Trophoblast cell (in vitro differentiated cells and primary cell): Measurements from ENCODE around the gene PCSK5.
A peak's percentile ranks its signal among the peaks of the same experiment; 100 is the strongest.
"Not testable (repeated sequence)": the region's sequence is repeated elsewhere in the genome, so short reads cannot be mapped to it uniquely, and the experiment has no call there.

Experiments used
- DNase-seq, 2 donors: peaks; one replicate each; pipeline ENCODE4 v3.0.0-alpha.2; 2016
- H2AFZ ChIP-seq: 2 replicates; pipeline ENCODE4 v1.6.1; 2013; ENCODE audit warnings: low read length, moderate library complexity, mild to moderate bottlenecking; ENCODE audit not compliant: insufficient read depth, poor library complexity
- H2AK5ac ChIP-seq: 2 replicates; pipeline ENCODE4 v1.6.1; 2013; ENCODE audit warnings: mild to moderate bottlenecking, low read length
- H2BK120ac ChIP-seq: 2 replicates; pipeline ENCODE4 v1.6.1; 2013; ENCODE audit warnings: low read length, mild to moderate bottlenecking, moderate library complexity; ENCODE audit not compliant: insufficient read depth, poor library complexity
- H2BK12ac ChIP-seq: 2 replicates; pipeline ENCODE4 v1.6.1; 2013; ENCODE audit warnings: mild to moderate bottlenecking, low read length, moderate library complexity
- H2BK5ac ChIP-seq: 2 replicates; pipeline ENCODE4 v1.6.1; 2013; ENCODE audit warnings: low read length, low read depth, moderate library complexity, mild to moderate bottlenecking; ENCODE audit not compliant: poor library complexity
- H3K14ac ChIP-seq: 2 replicates; pipeline ENCODE4 v1.6.1; 2013; ENCODE audit warnings: mild to moderate bottlenecking, low read length
- H3K18ac ChIP-seq: 2 replicates; pipeline ENCODE4 v1.6.1; 2013; ENCODE audit warnings: mild to moderate bottlenecking, low read length
- H3K23ac ChIP-seq: 2 replicates; pipeline ENCODE4 v1.6.1; 2013; ENCODE audit warnings: low read length
- H3K27ac ChIP-seq: 2 replicates; pipeline ENCODE4 v1.5.1; 2013; ENCODE audit warnings: low read depth, mild to moderate bottlenecking, inconsistent platforms, low read length, moderate library complexity
- H3K27me3 ChIP-seq: 2 replicates; pipeline ENCODE4 v1.6.1; 2013; ENCODE audit warnings: inconsistent platforms, mild to moderate bottlenecking, low read length, moderate library complexity; ENCODE audit not compliant: insufficient read depth
- H3K36me3 ChIP-seq, 2 experiments: 1 replicate in 1 of 2; 2 replicates in 1 of 2; pipeline ENCODE4 v1.6.1; 2013; ENCODE audit warnings: low read length in 2 of 2, mild to moderate bottlenecking in 2 of 2, moderate library complexity in 1 of 2; ENCODE audit not compliant: insufficient read depth in 2 of 2, control insufficient read depth in 1 of 2
- H3K4ac ChIP-seq: 2 replicates; pipeline ENCODE4 v1.6.1; 2013; ENCODE audit warnings: low read depth, mild to moderate bottlenecking, low read length, moderate library complexity
- H3K4me1 ChIP-seq, 2 experiments: 1 replicate in 1 of 2; 2 replicates in 1 of 2; pipeline ENCODE4 v1.6.1; 2013; ENCODE audit warnings: low read length in 2 of 2, mild to moderate bottlenecking in 2 of 2, moderate library complexity in 1 of 2; ENCODE audit not compliant: insufficient read depth in 2 of 2, control insufficient read depth in 1 of 2
- H3K4me2 ChIP-seq: 2 replicates; pipeline ENCODE4 v1.6.1; 2013; ENCODE audit warnings: inconsistent platforms, mild to moderate bottlenecking, low read length, moderate library complexity
- H3K4me3 ChIP-seq: 2 replicates; pipeline ENCODE4 v1.5.1; 2013; ENCODE audit warnings: mild to moderate bottlenecking, low read depth, low read length, inconsistent platforms
- H3K79me1 ChIP-seq: one replicate; pipeline ENCODE4 v1.6.1; 2013; ENCODE audit warnings: low read length
- H3K79me2 ChIP-seq: 2 replicates; pipeline ENCODE4 v1.6.1; 2013; ENCODE audit warnings: low read length, mild to moderate bottlenecking; ENCODE audit not compliant: control insufficient read depth, insufficient read depth, poor library complexity
- H3K9ac ChIP-seq: 2 replicates; pipeline ENCODE4 v1.6.1; 2013; ENCODE audit warnings: mild to moderate bottlenecking, low read length
- H3K9me3 ChIP-seq: 2 replicates; pipeline ENCODE4 v1.6.1; 2013; ENCODE audit warnings: low read depth, mild to moderate bottlenecking, control low read depth, inconsistent platforms, low read length; ENCODE audit not compliant: insufficient read depth
- H4K12ac ChIP-seq: 2 replicates; pipeline ENCODE4 v1.6.1; 2013; ENCODE audit warnings: low read depth, mild to moderate bottlenecking, low read length, moderate library complexity
- H4K8ac ChIP-seq: 2 replicates; pipeline ENCODE4 v1.6.1; 2013; ENCODE audit warnings: low read depth, mild to moderate bottlenecking, low read length, moderate library complexity
- H4K91ac ChIP-seq: one replicate; pipeline ENCODE4 v1.6.1; 2013; ENCODE audit warnings: low read depth, mild to moderate bottlenecking, low read length, moderate library complexity
- WGBS: extraction: QIAGEN DNeasy Blood & Tissue Kit; methylation state at CpG from one replicate; pipeline ENCODE4 v1.1.7; 2013; ENCODE audit warnings: missing lambda C conversion rate; ENCODE audit not compliant: insufficient read length, insufficient coverage; ENCODE audit errors: extremely low coverage; 5-methylcytosine and 5-hydroxymethylcytosine counted together

The PCSK5 gene

DNA sequence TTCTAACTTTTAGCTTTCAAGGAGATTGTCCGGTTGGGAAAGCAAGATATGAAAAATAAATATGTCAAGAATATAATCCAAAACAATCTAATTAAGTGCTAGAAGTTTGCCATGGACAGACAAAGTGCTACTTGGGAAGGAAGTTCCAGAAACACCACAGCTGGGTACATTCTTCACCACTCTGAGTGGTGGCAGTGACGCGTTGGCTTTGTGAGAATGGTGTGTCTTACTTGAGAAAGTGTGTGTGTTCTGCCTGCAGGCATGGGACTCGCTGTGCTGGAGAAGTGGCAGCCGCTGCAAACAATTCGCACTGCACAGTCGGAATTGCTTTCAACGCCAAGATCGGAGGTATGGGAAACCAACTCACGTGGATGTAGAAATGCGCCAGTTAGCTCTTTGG, 177.2 kb downstream of the PCSK5 start:
- peak overlapping the region; percentile 28 for H3K23ac ChIP-seq
- no peaks in the 10 kb centered on the region for H3K4me1 ChIP-seq
- no peaks in the 10 kb centered on the region for H3K79me1 ChIP-seq
- H3K14ac ChIP-seq, result no peak overlapping the region
- WGBS, result no CpG with 5 or more reads among the region's 11 CpGs
- no peak overlapping the region for H4K8ac ChIP-seq
- no peak overlapping the region for H2AK5ac ChIP-seq
- no peak overlapping the region for H3K27ac ChIP-seq
- H2BK12ac ChIP-seq, result no peak overlapping the region
- H3K4ac ChIP-seq, result no peak overlapping the region
- no peaks in the 10 kb centered on the region for H3K27me3 ChIP-seq
- H3K9ac ChIP-seq, result no peak overlapping the region
- no peak overlapping the region for H4K91ac ChIP-seq
- DNase-seq, result peak in 1 of 2 donors; percentile 28
- no peak overlapping the region for H2BK120ac ChIP-seq
- H3K79me2 ChIP-seq, result no peaks in the 10 kb centered on the region
- H4K12ac ChIP-seq, result no peak overlapping the region
- no peak overlapping the region for H2AFZ ChIP-seq
- H3K18ac ChIP-seq, result no peak overlapping the region
- no peak overlapping the region for H2BK5ac ChIP-seq
- H3K36me3 ChIP-seq, result peaks cover 5% of the 10 kb centered on the region in 2 experiments
- peaks cover 2% of the 10 kb centered on the region for H3K9me3 ChIP-seq
- no peak overlapping the region for H3K4me3 ChIP-seq
- no peak overlapping the region for H3K4me2 ChIP-seq

GRCh38 chr9:76077537-76077936, 187.1 kb downstream of the PCSK5 start:
- H4K12ac ChIP-seq, result no peak overlapping the region
- H3K4me3 ChIP-seq, result no peak overlapping the region
- H3K4ac ChIP-seq, result no peak overlapping the region
- peaks cover 2 to 3% of the 10 kb centered on the region in 2 experiments for H3K36me3 ChIP-seq
- no peaks in the 10 kb centered on the region for H3K79me1 ChIP-seq
- no peak overlapping the region for H3K9ac ChIP-seq
- H3K4me2 ChIP-seq, result no peak overlapping the region
- no peak overlapping the region for H2BK120ac ChIP-seq
- H3K4me1 ChIP-seq, result no peaks in the 10 kb centered on the region
- no peaks in the 10 kb centered on the region for H3K79me2 ChIP-seq
- H3K18ac ChIP-seq, result no peak overlapping the region
- H2BK5ac ChIP-seq, result no peak overlapping the region
- no peaks in the 10 kb centered on the region for H3K9me3 ChIP-seq
- no peak overlapping the region for H4K91ac ChIP-seq
- no peak for DNase-seq
- no peak overlapping the region for H3K23ac ChIP-seq
- H2AK5ac ChIP-seq, result no peak overlapping the region
- H2BK12ac ChIP-seq, result no peak overlapping the region
- H4K8ac ChIP-seq, result no peak overlapping the region
- no peak overlapping the region for H3K27ac ChIP-seq
- no peaks in the 10 kb centered on the region for H3K27me3 ChIP-seq
- no peak overlapping the region for H3K14ac ChIP-seq
- H2AFZ ChIP-seq, result no peak overlapping the region

DNA sequence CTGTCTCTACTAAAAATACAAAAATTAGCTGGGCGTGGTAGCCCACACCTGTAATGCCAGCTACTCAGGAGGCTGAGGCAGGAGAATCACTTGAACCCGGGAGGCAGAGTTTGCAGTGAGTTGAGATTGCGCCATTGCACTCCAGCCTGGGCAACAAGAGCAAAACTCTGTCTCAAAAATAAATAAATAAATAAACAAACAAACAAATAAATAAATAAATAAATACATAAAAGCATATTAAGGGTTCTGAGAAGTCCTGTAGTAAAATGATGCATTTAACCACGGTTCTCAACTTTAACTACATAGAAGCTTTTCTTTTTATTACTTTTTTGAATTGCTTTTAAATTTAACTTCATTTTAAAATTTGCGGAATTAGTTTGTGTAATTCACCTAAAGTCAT, 190.8 kb downstream of the PCSK5 start:
- H3K27ac ChIP-seq, H4K12ac ChIP-seq, H2AK5ac ChIP-seq, H3K79me1 ChIP-seq, DNase-seq, H2BK120ac ChIP-seq, H3K36me3 ChIP-seq, H4K91ac ChIP-seq, H3K79me2 ChIP-seq, H4K8ac ChIP-seq, H3K4me1 ChIP-seq, H3K14ac ChIP-seq, H3K18ac ChIP-seq, H3K9ac ChIP-seq, H2AFZ ChIP-seq, H3K4ac ChIP-seq, H3K27me3 ChIP-seq, H3K9me3 ChIP-seq, H2BK5ac ChIP-seq, H3K4me2 ChIP-seq, H3K4me3 ChIP-seq, H3K23ac ChIP-seq, H2BK12ac ChIP-seq: not testable (repeated sequence)
- WGBS, result no CpG with 5 or more reads among the region's 5 CpGs

GRCh38 chr9:76082057-76082456, 191.6 kb downstream of the PCSK5 start:
- H3K4me2 ChIP-seq, result no peak overlapping the region
- no peak overlapping the region for H3K9ac ChIP-seq
- H3K36me3 ChIP-seq, result peaks cover 2 to 3% of the 10 kb centered on the region in 2 experiments
- no peak overlapping the region for H2BK5ac ChIP-seq
- no peak overlapping the region for H2AK5ac ChIP-seq
- no peak overlapping the region for H3K4me3 ChIP-seq
- no peak overlapping the region for H4K91ac ChIP-seq
- H3K18ac ChIP-seq, result no peak overlapping the region
- H3K14ac ChIP-seq, result no peak overlapping the region
- H2BK120ac ChIP-seq, result no peak overlapping the region
- H3K79me2 ChIP-seq, result no peaks in the 10 kb centered on the region
- no peak overlapping the region for H3K23ac ChIP-seq
- no peaks in the 10 kb centered on the region for H3K4me1 ChIP-seq
- no peak overlapping the region for H2BK12ac ChIP-seq
- no peak overlapping the region for H3K27ac ChIP-seq
- H3K4ac ChIP-seq, result no peak overlapping the region
- no peak overlapping the region for H2AFZ ChIP-seq
- no peaks in the 10 kb centered on the region for H3K79me1 ChIP-seq
- no peak overlapping the region for H4K12ac ChIP-seq
- H3K9me3 ChIP-seq, result no peaks in the 10 kb centered on the region
- no peaks in the 10 kb centered on the region for H3K27me3 ChIP-seq
- no peak for DNase-seq
- no peak overlapping the region for H4K8ac ChIP-seq

GRCh38 chr9:76085596-76085995, 195.1 kb downstream of the PCSK5 start:
- Histone ChIP-seq H4K8ac (no peak overlapping the region), H3K79me1 (no peaks in the 10 kb centered on the region), H3K14ac (no peak overlapping the region), H3K4me1 (no peaks in the 10 kb centered on the region), H2BK120ac (no peak overlapping the region), H4K91ac (no peak overlapping the region), H3K9me3 (no peaks in the 10 kb centered on the region), H3K79me2 (no peaks in the 10 kb centered on the region), H3K18ac (no peak overlapping the region), H2AFZ (no peak overlapping the region), H4K12ac (no peak overlapping the region), H3K4me3 (no peak overlapping the region), H2BK12ac (no peak overlapping the region), H3K9ac (no peak overlapping the region), H3K23ac (no peak overlapping the region), H3K36me3 (peaks cover 2 to 5% of the 10 kb centered on the region in 2 experiments), H3K27me3 (no peaks in the 10 kb centered on the region), H2AK5ac (no peak overlapping the region), H2BK5ac (no peak overlapping the region), H3K27ac (no peak overlapping the region), H3K4ac (no peak overlapping the region), H3K4me2 (no peak overlapping the region)
- WGBS, result no CpG with 5 or more reads among the region's 2 CpGs
- no peak for DNase-seq
